HG03575 (cell line): ENCODE data around the gene CARS1.

Experiments used
- ATAC-seq: cut with Tn5 transposase; IDR thresholded peaks from one replicate; pipeline ENCODE4 v1.9.1; 2021; ENCODE audit not compliant: unreplicated experiment, insufficient number of reproducible peaks, low FRiP score; ENCODE audit errors: extremely low read depth

Gene CARS1

GRCh38 chr11:3091081-3091845 lies 34.0 kb upstream of the CARS1 start:
- no peak for ATAC-seq

- no peak for ATAC-seq
Measured at GRCh38 chr11:3090096-3090901, 33.1 kb upstream of the CARS1 start.

DNA sequence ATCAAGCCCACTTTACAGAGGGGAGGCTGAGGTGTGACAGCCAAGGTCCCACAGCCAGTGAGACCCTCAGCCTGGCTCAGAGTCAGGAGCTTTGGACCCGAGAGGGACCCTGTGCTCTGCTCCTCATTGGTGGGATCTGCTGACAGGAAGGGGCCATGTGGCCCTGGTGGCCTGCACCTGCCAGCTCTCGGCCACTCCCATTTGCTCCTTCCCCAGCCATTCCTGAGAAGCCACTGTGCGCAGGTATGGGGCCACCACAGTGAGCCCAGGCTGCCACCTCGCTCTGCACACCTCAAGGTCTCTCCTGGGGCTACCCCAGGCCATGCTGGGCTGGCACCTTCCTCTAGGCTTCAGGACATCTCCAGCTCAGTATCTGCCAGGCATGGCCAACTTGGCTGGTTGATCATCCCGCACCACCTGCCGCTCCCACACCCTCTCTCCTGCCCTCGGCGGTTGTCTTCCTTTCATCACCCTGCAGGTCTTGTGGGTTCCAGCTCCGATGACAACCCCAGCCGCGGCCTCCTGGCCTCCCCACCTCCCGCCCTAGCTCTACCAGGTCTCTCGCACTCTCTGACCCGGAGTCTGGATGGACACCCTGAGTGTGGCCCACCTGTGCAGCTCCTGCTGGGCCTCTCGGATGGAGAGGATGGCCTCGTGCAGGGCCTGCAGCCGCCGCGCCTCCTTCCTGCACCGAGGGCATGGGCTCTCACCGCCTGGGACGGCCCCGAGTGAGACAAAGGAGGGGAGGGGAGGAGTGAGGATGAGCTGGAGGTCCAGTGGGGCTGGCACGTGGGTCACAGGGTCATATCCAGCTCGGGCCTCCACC lies 32.2 kb upstream of the CARS1 start:
- no peak for ATAC-seq

- ATAC-seq, result no peak
Measured at GRCh38 chr11:3088806-3089205, 31.6 kb upstream of the CARS1 start.

DNA sequence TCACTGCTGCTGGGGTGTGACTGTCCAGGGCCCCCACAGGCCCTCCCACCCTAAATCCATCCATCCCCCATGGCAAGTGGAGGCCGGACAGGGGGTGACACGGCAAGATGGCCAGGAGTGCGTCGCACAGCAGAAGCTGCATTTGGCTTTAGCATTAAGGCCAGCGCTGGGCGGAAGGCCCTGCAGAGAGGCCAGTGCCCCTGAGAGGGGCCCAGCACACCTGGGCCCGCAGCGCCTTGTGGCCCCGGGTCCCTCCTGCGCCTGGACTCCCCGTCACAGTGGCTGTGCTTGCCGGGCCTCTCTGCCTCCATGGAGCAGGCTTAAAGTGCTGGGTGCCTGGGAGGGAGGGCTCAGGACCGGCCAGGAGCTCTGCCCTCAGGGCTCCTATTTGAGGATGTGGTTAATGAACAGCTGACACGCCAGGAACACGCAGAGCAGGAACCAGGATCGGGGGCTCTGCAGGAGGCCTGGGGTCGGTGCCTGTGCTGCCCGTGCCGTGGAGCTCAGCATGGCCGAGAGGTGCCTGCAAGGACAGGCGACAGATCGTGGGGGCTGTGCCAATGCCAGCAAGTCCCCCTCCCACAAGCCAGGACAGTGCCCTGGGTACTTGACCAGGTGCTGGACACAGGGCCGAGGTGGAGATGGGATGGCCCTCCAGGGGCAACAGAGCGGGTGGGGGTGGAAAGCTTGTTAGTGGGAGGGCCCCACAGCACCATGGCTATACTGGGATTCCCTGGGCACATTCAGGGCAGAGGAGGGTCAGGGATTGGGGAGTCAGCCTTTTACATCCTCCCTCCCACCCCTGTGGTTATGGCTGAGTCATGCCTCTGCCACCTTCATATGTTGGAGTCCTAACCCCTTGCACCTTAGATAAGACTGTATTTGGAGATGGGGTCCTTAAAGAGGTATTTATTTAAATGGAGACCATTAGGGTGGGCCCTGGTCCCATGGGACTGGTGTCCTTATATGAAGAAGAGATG lies 30.9 kb upstream of the CARS1 start:
- ATAC-seq, result no peak

GRCh38 chr11:3087373-3087772 lies 30.1 kb upstream of the CARS1 start:
- no peak for ATAC-seq

DNA sequence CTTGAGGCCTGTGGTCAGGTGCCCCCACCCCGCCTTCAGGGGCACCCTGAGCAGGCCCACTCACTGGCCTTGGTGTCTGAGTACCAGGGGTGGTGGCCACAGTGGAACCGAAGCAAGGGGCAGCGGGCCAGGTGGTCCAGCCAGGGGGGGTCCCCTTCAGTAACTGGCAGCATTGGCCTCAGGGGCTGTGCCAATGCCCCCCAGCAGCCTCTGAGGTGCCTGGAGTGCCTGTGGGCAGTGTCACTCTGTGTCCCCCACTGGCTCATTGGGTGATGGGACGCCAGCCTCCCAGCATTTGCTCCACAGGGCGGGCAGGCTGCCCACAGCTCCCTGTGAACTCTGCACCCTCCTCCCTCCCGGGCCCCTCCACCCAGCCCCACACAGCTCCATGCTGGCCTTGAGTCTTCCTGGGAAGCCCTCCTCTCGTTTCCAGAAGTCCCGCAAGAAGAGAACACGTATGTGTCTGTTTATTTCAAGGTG lies 29.5 kb upstream of the CARS1 start:
- no peak for ATAC-seq

GRCh38 chr11:3086114-3086513 lies 28.9 kb upstream of the CARS1 start:
- ATAC-seq, result no peak

DNA sequence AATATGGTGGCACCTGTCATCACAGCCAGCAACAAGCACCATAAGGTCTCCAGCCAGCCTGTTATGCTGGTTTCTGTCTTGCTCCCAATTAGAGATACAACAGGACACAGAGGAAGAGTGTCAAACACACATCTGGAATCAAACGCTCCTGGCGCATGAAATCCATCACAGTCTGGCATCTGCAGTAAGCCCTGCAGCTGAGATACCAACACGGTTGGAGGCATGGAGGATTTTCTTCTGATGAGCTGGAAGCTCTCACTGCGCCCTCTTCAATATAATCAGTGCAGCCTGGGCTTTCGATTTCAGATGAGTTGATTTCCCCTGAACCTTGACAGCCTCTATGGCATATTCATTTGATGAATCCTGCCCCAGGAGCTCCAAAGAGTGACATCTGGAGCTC lies 27.8 kb upstream of the CARS1 start:
- ATAC-seq, result no peak

DNA sequence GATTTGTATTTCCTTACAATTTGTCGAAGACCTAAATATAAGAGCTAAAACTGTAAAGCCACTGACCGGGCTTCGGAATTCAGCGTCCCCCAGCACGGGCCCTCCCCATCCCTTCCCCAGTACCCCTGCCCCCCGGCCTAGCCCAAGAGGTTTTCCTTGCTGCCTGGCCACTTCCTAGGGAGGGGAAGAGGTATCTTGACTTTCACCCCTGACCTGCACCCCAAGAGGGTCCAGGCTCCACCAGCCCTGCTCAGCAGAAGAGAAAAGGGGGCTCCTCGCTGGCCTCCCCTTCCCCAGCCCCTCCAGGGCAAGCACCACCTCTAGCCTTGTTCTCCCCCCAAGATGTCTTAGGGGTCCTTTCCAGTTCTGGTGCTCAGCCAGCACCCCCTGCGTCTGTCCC lies 26.1 kb upstream of the CARS1 start:
- ATAC-seq, result no peak

- no peak for ATAC-seq
Measured at GRCh38 chr11:3081386-3081751, 24.1 kb upstream of the CARS1 start.

DNA sequence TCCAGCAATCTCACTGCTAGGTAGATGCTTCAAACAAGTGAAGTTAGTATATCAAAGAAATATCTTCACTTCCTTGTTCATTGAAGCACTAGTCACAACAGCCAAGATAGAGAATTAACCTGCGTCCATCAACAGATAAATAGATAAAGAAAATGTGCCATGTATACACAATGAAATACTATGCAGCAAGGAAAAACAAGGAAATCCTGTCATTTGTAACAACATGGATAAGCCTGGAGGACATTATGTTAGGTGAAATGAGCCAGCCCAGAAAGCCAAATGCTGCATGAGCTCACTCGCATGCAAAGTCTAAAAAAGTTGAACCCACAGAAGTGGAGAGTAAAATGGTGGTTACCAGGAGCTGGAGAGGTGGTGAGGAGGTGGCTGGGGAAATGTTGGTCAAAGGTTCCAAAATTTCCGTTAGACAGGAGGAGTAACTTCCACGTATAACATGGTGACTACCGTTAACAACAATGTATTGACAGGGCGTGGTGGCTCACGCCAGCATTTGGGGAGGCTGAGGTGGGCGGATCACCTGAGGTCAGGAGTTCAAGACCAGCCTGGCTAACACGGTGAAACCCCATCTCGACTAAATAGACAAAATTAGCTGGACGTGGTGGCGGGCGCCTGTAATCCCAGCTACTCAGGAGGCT lies 23.6 kb upstream of the CARS1 start:
- ATAC-seq, result no peak

DNA sequence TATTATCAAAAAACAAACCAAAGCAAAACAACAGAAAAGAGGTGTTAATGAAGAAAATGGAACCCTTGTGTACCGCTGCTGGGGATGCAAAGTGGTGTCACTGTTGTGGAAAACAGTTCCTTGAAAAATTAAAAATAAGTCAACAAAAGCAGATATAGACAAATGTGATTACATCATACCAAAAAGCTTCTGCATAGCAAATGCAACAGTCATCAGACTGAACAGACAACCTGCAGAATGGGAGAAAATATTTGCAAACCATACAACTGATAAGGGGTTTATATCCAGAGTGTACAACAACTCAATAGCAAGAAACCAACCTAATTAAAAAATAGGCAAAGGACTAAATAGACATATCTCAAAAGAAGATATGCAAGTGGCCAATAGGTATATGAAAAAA lies 22.9 kb upstream of the CARS1 start:
- no peak for ATAC-seq

DNA sequence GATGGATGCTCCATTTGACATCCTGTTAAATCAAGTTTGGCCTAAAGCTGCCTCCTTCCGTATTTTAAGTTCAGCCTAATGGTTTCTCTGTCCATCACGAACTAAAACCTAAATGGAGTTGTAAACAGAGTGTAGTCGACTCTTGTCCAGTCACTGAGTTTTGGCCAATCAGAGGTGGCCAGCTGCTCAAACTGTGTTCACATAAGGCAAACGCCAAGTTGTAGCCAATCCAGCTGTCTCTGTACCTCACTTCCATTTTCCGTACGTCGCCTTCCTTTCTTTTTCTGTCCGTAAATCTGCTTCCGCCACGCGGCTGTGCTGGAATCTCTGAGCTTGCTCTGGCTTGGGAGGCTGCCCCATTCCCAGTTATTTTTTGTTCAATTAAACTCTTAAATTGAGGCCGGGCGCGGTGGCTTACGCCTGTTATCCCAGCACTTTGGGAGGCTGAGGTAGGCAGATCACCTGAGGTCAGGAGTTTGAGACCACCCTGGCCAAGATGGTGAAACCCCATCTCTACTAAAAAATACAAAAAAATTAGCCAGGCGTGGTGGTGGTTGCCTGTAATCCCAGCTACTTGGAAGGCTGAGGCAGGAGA lies 20.7 kb upstream of the CARS1 start:
- no peak for ATAC-seq

DNA sequence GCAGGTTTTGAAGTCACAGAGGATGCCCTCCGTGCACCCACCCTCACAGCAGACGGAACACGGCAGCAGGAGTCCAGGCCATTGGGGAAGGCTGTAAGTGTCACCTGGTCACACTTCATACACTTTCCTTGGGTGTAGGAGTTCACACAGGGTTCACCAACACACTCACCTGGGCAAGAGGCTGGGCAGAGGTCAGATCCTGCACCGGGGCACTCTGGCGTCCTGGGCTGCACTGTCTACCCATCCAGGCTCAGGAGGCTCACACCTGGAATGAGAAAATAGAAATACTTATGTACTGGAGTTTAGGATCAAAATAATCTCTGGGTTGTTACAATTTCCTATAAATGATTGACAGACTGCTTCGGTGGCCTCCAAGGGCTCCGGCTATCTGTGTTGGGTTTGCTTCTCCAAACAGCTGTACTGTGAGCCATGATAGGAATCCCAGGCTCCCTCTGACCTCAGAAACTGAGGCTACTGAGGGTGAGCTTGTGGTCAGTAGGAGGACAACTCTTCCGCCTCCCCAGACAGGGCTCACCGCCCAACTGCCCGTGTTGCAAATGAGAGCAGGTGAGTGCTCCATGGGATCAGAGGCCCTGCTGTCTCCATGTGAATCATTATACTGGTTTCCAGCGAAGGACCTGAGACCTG lies 20.1 kb upstream of the CARS1 start:
- no peak for ATAC-seq

GRCh38 chr11:3074912-3075589 lies 17.8 kb upstream of the CARS1 start:
- ATAC-seq, result no peak

DNA sequence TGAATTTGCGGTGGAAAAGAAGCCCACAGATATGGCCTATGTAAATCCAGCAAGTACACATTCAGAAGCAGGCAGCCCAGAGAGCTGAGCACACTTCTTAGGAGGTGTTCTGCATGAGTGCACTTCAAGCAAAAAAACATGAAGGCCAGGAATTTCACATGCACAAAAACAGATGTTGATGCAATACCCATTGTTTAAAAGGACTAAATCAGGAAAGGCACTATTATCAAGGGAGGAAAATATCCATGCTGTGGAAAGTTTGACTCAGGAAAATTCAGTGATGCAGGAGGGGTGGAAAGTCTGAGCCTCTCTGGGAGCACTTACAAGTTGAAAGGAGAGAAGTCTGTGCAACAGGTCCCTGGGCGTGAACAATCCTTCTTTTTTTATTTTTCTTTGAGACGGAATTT lies 15.8 kb upstream of the CARS1 start:
- no peak for ATAC-seq
